ENCODE results near the gene TREM2. TPM values are rescaled to one million over a fixed set of nuclear protein-coding genes. Genes with fewer than 3 reads are reported as not detected.

Gene TREM2
- total RNA-seq, 2 experiments from 2014 or later = not detected

GRCh38 chr6:41147917-41148316 lies 15.0 kb downstream of the TREM2 start:
- CTCF ChIA-PET = no interaction called here
- Mint-ChIP-seq H3K27ac (no peak overlapping the region), H3K4me3 (no peak overlapping the region), H3K27me3 (no peaks in the 10 kb centered on the region), H3K4me1 (ENCODE audit: low read depth) (peaks cover 11% of the 10 kb centered on the region), H3K9me3 (no peaks in the 10 kb centered on the region), H3K36me3 (ENCODE audit: low read depth) (peaks cover 11% of the 10 kb centered on the region)
- intact Hi-C loops (cut with DNase I, micrococcal nuclease) = no loop called here
- Histone ChIP-seq H3K4me1 (ENCODE audit: insufficient read depth, low read length) (peaks cover 3% of the 10 kb centered on the region), H3K27ac (ENCODE audit: low read depth in 1 of 2, low read length in 2 of 2) (no peak overlapping the region), H3K9me3 (ENCODE audit: control insufficient read depth in 1 of 2, insufficient read depth in 1 of 2, low read length in 2 of 2) (no peaks in the 10 kb centered on the region), H3K27me3 (ENCODE audit: control insufficient read depth in 1 of 2, insufficient read depth in 2 of 2, low read length in 2 of 2) (no peaks in the 10 kb centered on the region), H3K4me3 (ENCODE audit: low read length) (no peak overlapping the region), H3K36me3 (ENCODE audit: insufficient read depth, low read length) (no peaks in the 10 kb centered on the region)
- ATAC-seq (ENCODE audit: poor library complexity) (no peak), DNase-seq (no peak)
- POLR2A ChIA-PET = interaction anchor here (0.7 kb wide), 1 partner anchor 75 kb away, joined by 3 read pairs; the partner anchor contains the start of gene NFYA
- no peak for TF ChIP-seq CTCF (IDR thresholded peaks at IDR 0.05)

GRCh38 chr6:41136911-41137310 lies 26.0 kb downstream of the TREM2 start:
- TF ChIP-seq CTCF (IDR thresholded peaks at IDR 0.05) = no peak
- DNase-seq (no peak), ATAC-seq (ENCODE audit: poor library complexity) (no peak)
- Histone ChIP-seq H3K4me1 (ENCODE audit: insufficient read depth, low read length) (no peaks in the 10 kb centered on the region), H3K27ac (ENCODE audit: low read depth in 1 of 2, low read length in 2 of 2) (no peak overlapping the region), H3K36me3 (ENCODE audit: insufficient read depth, low read length) (peaks cover 20% of the 10 kb centered on the region), H3K27me3 (ENCODE audit: control insufficient read depth in 1 of 2, insufficient read depth in 2 of 2, low read length in 2 of 2) (no peaks in the 10 kb centered on the region), H3K4me3 (ENCODE audit: low read length) (no peak overlapping the region), H3K9me3 (ENCODE audit: control insufficient read depth in 1 of 2, insufficient read depth in 1 of 2, low read length in 2 of 2) (no peaks in the 10 kb centered on the region)
- Mint-ChIP-seq H3K36me3 (ENCODE audit: low read depth) (peaks cover 23% of the 10 kb centered on the region), H3K4me3 (no peak overlapping the region), H3K9me3 (no peaks in the 10 kb centered on the region), H3K27ac (no peak overlapping the region), H3K4me1 (ENCODE audit: low read depth) (no peaks in the 10 kb centered on the region), H3K27me3 (no peaks in the 10 kb centered on the region)
- CTCF ChIA-PET = interaction anchor here (1.1 kb wide), 1 partner anchor 23 kb away, joined by 4 read pairs; no protein-coding TSS in a partner anchor
- POLR2A ChIA-PET = no interaction called here
- intact Hi-C loops (cut with DNase I, micrococcal nuclease) = no loop called here

- ChIA-PET POLR2A (no interaction called here), CTCF (no interaction called here)
Observed at GRCh38 chr6:41135062-41135832, 27.7 kb downstream of the TREM2 start.

More at GRCh38 chr6:41135062-41135832, 27.7 kb downstream of the TREM2 start:
- TF ChIP-seq CTCF (IDR thresholded peaks at IDR 0.05) = no peak
- H3K4me3 Mint-ChIP-seq = no peak overlapping the region
- H3K27ac Mint-ChIP-seq = no peak overlapping the region
- Histone ChIP-seq H3K9me3 (ENCODE audit: control insufficient read depth in 1 of 2, insufficient read depth in 1 of 2, low read length in 2 of 2) (no peaks in the 10 kb centered on the region), H3K27me3 (ENCODE audit: control insufficient read depth in 1 of 2, insufficient read depth in 2 of 2, low read length in 2 of 2) (no peaks in the 10 kb centered on the region), H3K36me3 (ENCODE audit: insufficient read depth, low read length) (peaks cover 20% of the 10 kb centered on the region), H3K27ac (ENCODE audit: low read depth in 1 of 2, low read length in 2 of 2) (no peak overlapping the region), H3K4me1 (ENCODE audit: insufficient read depth, low read length) (no peaks in the 10 kb centered on the region), H3K4me3 (ENCODE audit: low read length) (no peak overlapping the region)
- DNase-seq = no peak
- no peaks in the 10 kb centered on the region for H3K9me3 Mint-ChIP-seq
- no peak for ATAC-seq (ENCODE audit: poor library complexity)
- no peaks in the 10 kb centered on the region for H3K27me3 Mint-ChIP-seq
- H3K36me3 Mint-ChIP-seq (ENCODE audit: low read depth) = peaks cover 11% of the 10 kb centered on the region
- no peaks in the 10 kb centered on the region for H3K4me1 Mint-ChIP-seq (ENCODE audit: low read depth)
- intact Hi-C loops (cut with DNase I, micrococcal nuclease) = no loop called here
